HUES48 (cell line): ENCODE data around the gene FAM234B.
A peak's percentile ranks its signal among the peaks of the same experiment; 100 is the strongest.

Source experiments
- H3K27ac ChIP-seq: one replicate; pipeline ENCODE4 v1.7.0; 2013; ENCODE audit warnings: low read depth, low read length, inconsistent platforms
- H3K27me3 ChIP-seq: 2 replicates; pipeline ENCODE4 v1.6.1; 2013; ENCODE audit warnings: mild to moderate bottlenecking, low read length; ENCODE audit not compliant: control insufficient read depth, insufficient read depth
- H3K36me3 ChIP-seq: 2 replicates; pipeline ENCODE4 v1.6.1; 2013; ENCODE audit warnings: low read length; ENCODE audit not compliant: control insufficient read depth, insufficient read depth
- H3K4me1 ChIP-seq: 2 replicates; pipeline ENCODE4 v1.6.1; 2013; ENCODE audit warnings: mild to moderate bottlenecking, low read length; ENCODE audit not compliant: control insufficient read depth, insufficient read depth
- H3K4me3 ChIP-seq: 2 replicates; pipeline ENCODE4 v1.5.1; 2013; ENCODE audit warnings: mild to moderate bottlenecking, low read depth, low read length
- H3K9ac ChIP-seq: 2 replicates; pipeline ENCODE4 v1.6.1; 2013; ENCODE audit warnings: mild to moderate bottlenecking, low read depth, low read length, moderate library complexity
- H3K9me3 ChIP-seq: 2 replicates; pipeline ENCODE4 v1.6.1; 2013; ENCODE audit warnings: low read length; ENCODE audit not compliant: control insufficient read depth, insufficient read depth

The FAM234B gene

GRCh38 chr12:13000925-13001774, 43.0 kb upstream of the FAM234B start:
- Histone ChIP-seq H3K4me3 (peak overlapping the region; percentile 77), H3K4me1 (peaks cover 26% of the 10 kb centered on the region), H3K27ac (peak overlapping the region; percentile 52), H3K9ac (peak overlapping the region; percentile 61), H3K9me3 (no peaks in the 10 kb centered on the region), H3K27me3 (peaks cover 21% of the 10 kb centered on the region), H3K36me3 (no peaks in the 10 kb centered on the region)

- Histone ChIP-seq H3K9me3 (no peaks in the 10 kb centered on the region), H3K27ac (no peak overlapping the region), H3K4me3 (peak overlapping the region; percentile 77), H3K9ac (no peak overlapping the region), H3K4me1 (peaks cover 27% of the 10 kb centered on the region), H3K36me3 (no peaks in the 10 kb centered on the region), H3K27me3 (peaks cover 21% of the 10 kb centered on the region)
These were observed 42.5 kb upstream of the FAM234B start for GRCh38 chr12:13001775-13002040.

GRCh38 chr12:13002301-13003097, 41.7 kb upstream of the FAM234B start:
- Histone ChIP-seq H3K27ac (no peak overlapping the region), H3K4me1 (peaks cover 21% of the 10 kb centered on the region), H3K36me3 (no peaks in the 10 kb centered on the region), H3K9me3 (no peaks in the 10 kb centered on the region), H3K27me3 (peaks cover 21% of the 10 kb centered on the region), H3K9ac (no peak overlapping the region), H3K4me3 (no peak overlapping the region)

- no peak overlapping the region for H3K4me3 ChIP-seq
- H3K27ac ChIP-seq, result no peak overlapping the region
- peaks cover 21% of the 10 kb centered on the region for H3K27me3 ChIP-seq
- H3K4me1 ChIP-seq, result peaks cover 21% of the 10 kb centered on the region
- H3K9me3 ChIP-seq, result no peaks in the 10 kb centered on the region
- no peaks in the 10 kb centered on the region for H3K36me3 ChIP-seq
- no peak overlapping the region for H3K9ac ChIP-seq
These were observed 39.8 kb upstream of the FAM234B start for GRCh38 chr12:13004361-13004760.

- no peak overlapping the region for H3K27ac ChIP-seq
- no peak overlapping the region for H3K4me3 ChIP-seq
- no peaks in the 10 kb centered on the region for H3K9me3 ChIP-seq
- no peak overlapping the region for H3K9ac ChIP-seq
- peaks cover 21% of the 10 kb centered on the region for H3K27me3 ChIP-seq
- peaks cover 21% of the 10 kb centered on the region for H3K4me1 ChIP-seq
- no peaks in the 10 kb centered on the region for H3K36me3 ChIP-seq
These were observed 39.2 kb upstream of the FAM234B start for GRCh38 chr12:13004986-13005385.

- Histone ChIP-seq H3K36me3 (no peaks in the 10 kb centered on the region), H3K4me3 (no peak overlapping the region), H3K27me3 (peaks cover 21% of the 10 kb centered on the region), H3K27ac (peak overlapping the region; percentile 11), H3K9me3 (no peaks in the 10 kb centered on the region), H3K9ac (no peak overlapping the region), H3K4me1 (peaks cover 21% of the 10 kb centered on the region)
These were observed 38.5 kb upstream of the FAM234B start for GRCh38 chr12:13005649-13006048.

- Histone ChIP-seq H3K4me3 (no peak overlapping the region), H3K27ac (no peak overlapping the region), H3K9ac (no peak overlapping the region), H3K4me1 (peaks cover 14% of the 10 kb centered on the region), H3K27me3 (peaks cover 9% of the 10 kb centered on the region), H3K9me3 (no peaks in the 10 kb centered on the region), H3K36me3 (no peaks in the 10 kb centered on the region)
These were observed 36.5 kb upstream of the FAM234B start for GRCh38 chr12:13007496-13008233.

GRCh38 chr12:13008741-13009380, 35.3 kb upstream of the FAM234B start:
- Histone ChIP-seq H3K27me3 (no peaks in the 10 kb centered on the region), H3K4me1 (peaks cover 14% of the 10 kb centered on the region), H3K36me3 (no peaks in the 10 kb centered on the region), H3K4me3 (no peak overlapping the region), H3K9me3 (no peaks in the 10 kb centered on the region), H3K27ac (no peak overlapping the region), H3K9ac (no peak overlapping the region)

GRCh38 chr12:13011098-13011497, 33.1 kb upstream of the FAM234B start:
- Histone ChIP-seq H3K4me3 (no peak overlapping the region), H3K36me3 (no peaks in the 10 kb centered on the region), H3K9me3 (no peaks in the 10 kb centered on the region), H3K27me3 (no peaks in the 10 kb centered on the region), H3K27ac (no peak overlapping the region), H3K9ac (no peak overlapping the region), H3K4me1 (peaks cover 2% of the 10 kb centered on the region)

GRCh38 chr12:13022851-13023271, 21.3 kb upstream of the FAM234B start:
- 0 out of 2 replicates have a peak, but pooled peaks cover under 1% of the 10 kb centered on the region for H3K4me1 ChIP-seq
- no peak overlapping the region for H3K4me3 ChIP-seq
- H3K9ac ChIP-seq, result no peak overlapping the region
- H3K36me3 ChIP-seq, result no peaks in the 10 kb centered on the region
- H3K27ac ChIP-seq, result no peak overlapping the region
- H3K9me3 ChIP-seq, result no peaks in the 10 kb centered on the region
- H3K27me3 ChIP-seq, result no peaks in the 10 kb centered on the region
